HT1080 (cell line): ENCODE measurements around the gene ROBO1. TPM values are rescaled to one million over a fixed set of nuclear protein-coding genes. Genes with fewer than 3 reads are reported as not detected.

Source experiments
- DNase-seq: peaks from one replicate; pipeline ENCODE4 v3.0.0-alpha.2; 2015; ENCODE audit warnings: low read depth
- total RNA-seq: library from RNA; depleted of rRNA; stranded (reverse); fragments of >200 nt; shearing (Covaris generic); gene quantifications from 2 replicates; pipeline ENCODE4 v1.2.3, GENCODE V29; 2014

ROBO1 gene
- total RNA-seq, 1 experiment from 2014 or later, result 15.1 TPM

- peak; percentile 20 for DNase-seq
Measured at GRCh38 chr3:78926523-78926922, 841.3 kb downstream of the ROBO1 start.

- no peak for DNase-seq
Measured at GRCh38 chr3:78924711-78925110, 843.1 kb downstream of the ROBO1 start.

- DNase-seq, result peak; percentile 72
Measured at GRCh38 chr3:78919021-78919755, 848.6 kb downstream of the ROBO1 start.

GRCh38 chr3:78918361-78919020 is 849.3 kb downstream of the ROBO1 start:
- no peak for DNase-seq

GRCh38 chr3:78917536-78917935 is 850.3 kb downstream of the ROBO1 start:
- no peak for DNase-seq

- DNase-seq, result no peak
Measured at GRCh38 chr3:78913711-78914110, 854.1 kb downstream of the ROBO1 start.

- no peak for DNase-seq
Measured at GRCh38 chr3:78912687-78913086, 855.1 kb downstream of the ROBO1 start.

- no peak for DNase-seq
Measured at GRCh38 chr3:78912259-78912658, 855.5 kb downstream of the ROBO1 start.

GRCh38 chr3:78911394-78911793 is 856.4 kb downstream of the ROBO1 start:
- DNase-seq, result no peak

GRCh38 chr3:78908236-78908635 is 859.6 kb downstream of the ROBO1 start:
- DNase-seq, result no peak

GRCh38 chr3:78907367-78907766 is 860.4 kb downstream of the ROBO1 start:
- peak; percentile 29 for DNase-seq

- DNase-seq, result no peak
Measured at GRCh38 chr3:78906930-78907329, 860.9 kb downstream of the ROBO1 start.

- DNase-seq, result no peak
Measured at GRCh38 chr3:78906245-78906644, 861.6 kb downstream of the ROBO1 start.

GRCh38 chr3:78905700-78906099 is 862.1 kb downstream of the ROBO1 start:
- DNase-seq, result no peak

GRCh38 chr3:78901544-78901943 is 866.3 kb downstream of the ROBO1 start:
- no peak for DNase-seq

GRCh38 chr3:78900880-78901279 is 866.9 kb downstream of the ROBO1 start:
- no peak for DNase-seq

- no peak for DNase-seq
Measured at GRCh38 chr3:78900426-78900825, 867.4 kb downstream of the ROBO1 start.

- no peak for DNase-seq
Measured at GRCh38 chr3:78895528-78895927, 872.3 kb downstream of the ROBO1 start.

- DNase-seq, result no peak
Measured at GRCh38 chr3:78894787-78895186, 873.0 kb downstream of the ROBO1 start.

- DNase-seq, result no peak
Measured at GRCh38 chr3:78893161-78893560, 874.6 kb downstream of the ROBO1 start.

- DNase-seq, result no peak
Measured at GRCh38 chr3:78889348-78889747, 878.5 kb downstream of the ROBO1 start.

GRCh38 chr3:78888635-78889034 is 879.2 kb downstream of the ROBO1 start:
- DNase-seq, result no peak

GRCh38 chr3:78887547-78888011 is 880.2 kb downstream of the ROBO1 start:
- DNase-seq, result peak; percentile 9
